Endothelial cell (in vitro differentiated cells): ENCODE results near the gene OR2L2. TPM values are rescaled to one million over a fixed set of nuclear protein-coding genes. Genes with fewer than 3 reads are reported as not detected.

Experiments
- total RNA-seq: library from RNA; stranded (reverse); fragmentation: NEBNext Ultra II Directional; extraction: Animal tissue kit (Norgen Biotek cat#: 25700); gene quantifications from one replicate; pipeline ENCODE4 v1.2.1, GENCODE V29; 2021; ENCODE audit not compliant: unreplicated experiment

Gene OR2L2
- total RNA-seq, 1 donor from 2014 or later: not detected

Other genes with a start within 250 kb of the OR2L2 start
- gene OR14A16, start 206.0 kb upstream of the OR2L2 start, total RNA-seq: not detected
- not detected for gene OR11L1, start 188.2 kb upstream of the OR2L2 start, total RNA-seq
- gene TRIM58, start 172.9 kb upstream of the OR2L2 start, total RNA-seq: 1.4 TPM
- gene OR2W3, start 134.5 kb upstream of the OR2L2 start, total RNA-seq: 0.87 TPM
- gene OR2T8, start 109.8 kb upstream of the OR2L2 start, total RNA-seq: not detected
- not detected for gene OR2AJ1, start 105.2 kb upstream of the OR2L2 start, total RNA-seq
- gene OR2L8, start 81.2 kb upstream of the OR2L2 start, total RNA-seq: not detected
- gene OR2AK2, start 64.8 kb upstream of the OR2L2 start, total RNA-seq: not detected
- not detected for gene OR2L5, start 16.4 kb upstream of the OR2L2 start, total RNA-seq
- gene OR2L3, start 16.8 kb downstream of the OR2L2 start, total RNA-seq: not detected
- not detected for gene OR2L13, start 65.1 kb downstream of the OR2L2 start, total RNA-seq
- gene OR2M5, start 115.1 kb downstream of the OR2L2 start, total RNA-seq: not detected
- not detected for gene OR2M2, start 144.8 kb downstream of the OR2L2 start, total RNA-seq
- not detected for gene OR2M3, start 167.2 kb downstream of the OR2L2 start, total RNA-seq
- gene OR2M4, start 201.3 kb downstream of the OR2L2 start, total RNA-seq: not detected
- not detected for gene OR2T33, start 247.9 kb downstream of the OR2L2 start, total RNA-seq